GM21423 (cell line): ENCODE results near the gene ZDBF2.
"Not testable (repeated sequence)": the region's sequence is repeated elsewhere in the genome, so short reads cannot be mapped to it uniquely, and the experiment has no call there.

Experiments
- ATAC-seq: cut with Tn5 transposase; IDR thresholded peaks from one replicate; pipeline ENCODE4 v1.9.1; 2021; ENCODE audit warnings: mild to moderate bottlenecking, moderate library complexity; ENCODE audit not compliant: unreplicated experiment

The ZDBF2 gene

GRCh38 chr2:206323033-206323432, 48.6 kb downstream of the ZDBF2 start:
- ATAC-seq: no peak

DNA sequence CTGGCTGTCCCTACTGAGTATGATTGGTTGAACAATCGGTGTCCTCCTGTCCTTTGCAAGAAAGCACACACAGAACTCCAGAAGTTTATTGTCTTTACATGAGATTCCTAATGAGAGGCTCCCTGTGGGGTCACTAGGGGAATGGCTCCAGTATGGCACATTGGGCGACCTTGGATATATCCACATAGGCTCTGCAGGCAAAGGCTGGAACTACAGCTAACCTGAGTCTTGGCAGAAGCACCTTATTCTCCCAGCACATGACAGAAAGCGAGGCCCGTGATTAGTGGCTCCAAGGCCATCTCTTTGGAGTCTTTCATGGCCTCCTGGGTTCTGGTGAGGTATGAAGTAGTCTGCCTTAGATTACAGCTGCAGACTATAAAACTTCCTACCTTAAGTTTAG, 49.0 kb downstream of the ZDBF2 start:
- ATAC-seq: no peak

GRCh38 chr2:206324869-206325268, 50.4 kb downstream of the ZDBF2 start:
- ATAC-seq: no peak

- ATAC-seq: no peak
Measured at GRCh38 chr2:206328974-206329373, 54.5 kb downstream of the ZDBF2 start.

DNA sequence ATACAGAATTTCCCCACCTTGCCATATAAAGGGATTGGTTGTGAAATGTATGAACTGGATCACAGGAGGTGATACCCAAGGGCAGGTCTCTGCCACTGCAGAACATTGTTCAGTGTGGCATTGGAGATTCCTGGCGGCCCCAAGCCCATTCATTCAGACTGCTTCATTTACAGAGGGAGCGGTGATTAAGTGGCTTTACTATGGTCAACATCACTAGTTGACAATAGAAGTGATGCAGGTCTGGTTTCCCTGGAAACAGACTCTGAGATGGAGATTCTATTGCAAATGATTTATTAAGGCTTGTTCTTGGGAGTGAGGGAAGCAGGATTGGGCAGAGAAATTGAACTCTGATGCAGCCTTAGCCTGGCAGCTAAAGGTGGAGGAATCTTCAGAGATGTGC, 62.4 kb downstream of the ZDBF2 start:
- no peak for ATAC-seq

GRCh38 chr2:206337956-206338355, 63.5 kb downstream of the ZDBF2 start:
- ATAC-seq: no peak

DNA sequence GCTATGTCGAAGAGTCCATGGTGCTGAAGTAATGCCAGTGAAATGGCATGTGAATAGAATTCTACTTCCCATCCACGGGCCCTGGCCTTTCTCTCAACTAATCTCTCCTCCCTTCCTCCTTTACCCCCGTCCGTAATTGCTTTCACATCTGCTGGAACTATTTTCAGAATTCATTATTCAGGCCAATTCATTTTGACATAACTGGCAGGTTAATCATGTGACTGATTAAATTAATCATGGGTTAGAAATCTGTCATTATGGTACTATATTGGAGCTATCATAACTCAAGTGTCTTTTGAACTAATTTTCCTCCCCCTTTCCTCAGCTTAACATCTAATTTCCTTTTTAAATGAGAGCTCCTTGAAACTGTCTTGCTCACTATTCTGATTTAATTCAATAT, 66.9 kb downstream of the ZDBF2 start:
- no peak for ATAC-seq

GRCh38 chr2:206343144-206343543, 68.7 kb downstream of the ZDBF2 start:
- ATAC-seq: no peak

- no peak for ATAC-seq
Measured at GRCh38 chr2:206343816-206344215, 69.4 kb downstream of the ZDBF2 start.

DNA sequence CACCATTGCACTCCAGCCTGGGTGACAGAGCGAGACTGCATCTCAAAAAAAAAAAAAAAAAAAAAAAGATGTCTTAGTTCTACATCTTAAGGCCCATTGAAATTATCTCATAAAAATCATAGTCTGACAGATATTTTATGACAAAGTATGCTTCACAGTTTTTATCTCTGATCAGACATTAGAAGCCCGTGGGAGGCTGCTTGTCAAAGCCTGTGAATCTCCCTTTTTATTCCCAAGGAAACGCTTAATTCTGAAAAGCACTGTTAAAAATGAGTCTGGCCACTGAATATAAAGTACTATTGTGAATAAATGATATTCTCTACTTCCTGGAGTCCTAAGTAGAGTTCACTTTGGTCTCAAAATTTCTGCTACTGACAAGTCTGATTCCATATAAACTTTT, 71.1 kb downstream of the ZDBF2 start:
- ATAC-seq: no peak

DNA sequence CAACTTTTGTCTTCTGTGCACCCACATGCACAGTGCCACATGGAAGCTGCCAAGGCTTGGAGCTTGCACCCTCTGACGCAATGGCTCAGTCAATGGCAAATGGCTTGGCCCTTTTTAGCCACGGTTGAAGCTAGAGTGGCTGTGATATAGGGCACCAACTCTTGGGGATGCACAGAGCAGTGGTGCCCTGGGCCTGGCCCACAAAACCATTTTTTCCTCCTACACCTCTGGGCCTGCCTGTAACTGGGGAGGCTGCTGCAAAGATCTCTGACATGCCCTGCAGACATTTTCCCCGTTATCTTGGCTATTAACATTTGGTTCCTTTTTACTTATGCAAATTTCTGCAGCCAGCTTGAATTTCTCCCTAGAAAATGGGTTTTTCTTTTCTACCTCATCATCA, 74.9 kb downstream of the ZDBF2 start:
- no peak for ATAC-seq

DNA sequence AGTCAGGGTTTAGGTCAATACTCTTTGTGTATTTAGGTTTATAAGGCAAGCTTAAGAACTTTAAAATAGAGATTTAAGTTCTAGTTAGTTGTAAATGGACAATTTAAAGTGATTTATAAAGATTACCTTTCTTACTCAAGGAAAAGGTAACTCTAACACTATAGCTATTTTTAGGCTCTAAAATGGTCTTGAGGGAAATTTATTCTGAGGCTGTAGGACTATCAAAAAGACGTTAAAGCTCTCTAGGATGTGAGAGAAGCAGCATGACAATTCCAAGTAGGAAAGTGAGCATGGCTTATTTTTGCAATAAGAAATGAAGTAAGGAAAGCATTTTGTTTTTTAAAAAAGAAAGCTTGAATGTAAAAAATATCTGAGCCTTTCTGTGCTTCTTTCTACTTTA, 78.1 kb downstream of the ZDBF2 start:
- no peak for ATAC-seq

DNA sequence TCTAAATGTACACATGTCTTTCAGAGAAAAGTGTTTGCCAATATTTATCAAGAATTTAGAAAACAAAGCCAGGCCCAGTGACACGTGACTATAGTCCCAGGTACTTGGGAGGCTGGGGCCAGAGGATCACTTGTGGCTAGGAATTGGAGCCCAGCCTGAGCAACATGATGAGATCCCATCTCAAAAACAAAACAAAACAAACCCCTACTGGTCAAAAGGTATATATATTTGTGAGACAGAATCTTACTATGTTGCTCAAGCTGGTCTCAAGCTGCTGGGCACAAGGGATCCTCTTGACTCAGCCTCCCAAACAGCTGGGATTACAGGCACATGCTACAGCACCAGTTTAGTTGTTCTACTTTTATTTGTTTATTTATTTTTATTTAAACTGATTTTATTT, 79.2 kb downstream of the ZDBF2 start:
- no peak for ATAC-seq

GRCh38 chr2:206354129-206354528, 79.7 kb downstream of the ZDBF2 start:
- no peak for ATAC-seq

- not testable (repeated sequence) for ATAC-seq
Measured at GRCh38 chr2:206356840-206357239, 82.4 kb downstream of the ZDBF2 start.

- ATAC-seq: not testable (repeated sequence)
Measured at GRCh38 chr2:206360840-206361239, 86.4 kb downstream of the ZDBF2 start.

- peak; percentile 80 for ATAC-seq
Measured at GRCh38 chr2:206361407-206362045, 87.1 kb downstream of the ZDBF2 start.
